ENCODE data around the gene POLR1A. TPM values are rescaled to one million over a fixed set of nuclear protein-coding genes. Genes with fewer than 3 reads are reported as not detected.

POLR1A gene
- total RNA-seq, 2 experiments from 2014 or later: 38.1 to 45.5 TPM

DNA sequence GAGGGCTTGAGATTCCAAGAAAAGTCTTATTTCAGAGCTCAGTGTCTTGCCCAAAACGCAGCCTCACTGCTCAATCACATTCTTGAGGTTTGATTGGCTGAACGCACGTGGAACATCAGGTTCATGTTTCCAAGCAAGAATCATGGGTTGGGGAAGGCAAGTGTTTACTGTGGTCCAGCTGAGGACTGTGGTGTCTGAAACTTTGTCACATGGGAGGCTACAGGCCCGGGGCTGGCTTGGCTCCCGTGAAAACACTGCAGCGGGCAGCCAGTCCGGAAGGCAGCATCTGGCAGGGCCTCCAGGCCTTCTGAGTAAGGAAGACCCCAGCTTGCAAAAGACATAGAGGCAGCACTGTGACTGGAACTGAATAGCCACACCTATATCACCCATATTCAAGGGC is 84.7 kb downstream of the POLR1A start:
- Mint-ChIP-seq H3K4me1 (peaks cover 9% of the 10 kb centered on the region), H3K27ac (no peak overlapping the region), H3K9me3 (ENCODE audit: low read depth) (no peaks in the 10 kb centered on the region), H3K36me3 (ENCODE audit: low read depth) (peaks cover 9% of the 10 kb centered on the region), H3K27me3 (no peaks in the 10 kb centered on the region), H3K4me3 (no peak overlapping the region)
- CTCF ChIA-PET: interaction anchor here (0.6 to 0.9 kb wide), 2 partner anchors 21 to 194 kb away, joined by 3 read pairs; no protein-coding TSS in a partner anchor
- ATAC-seq: no peak
- intact Hi-C loops (cut with DNase I, micrococcal nuclease): no loop called here
- DNase-seq: no peak
- POLR2A ChIA-PET: no interaction called here

GRCh38 chr2:86019121-86019520 is 86.6 kb downstream of the POLR1A start:
- Mint-ChIP-seq H3K27ac (no peak overlapping the region), H3K27me3 (no peaks in the 10 kb centered on the region), H3K36me3 (ENCODE audit: low read depth) (no peaks in the 10 kb centered on the region), H3K4me1 (peaks cover 9% of the 10 kb centered on the region), H3K4me3 (no peak overlapping the region), H3K9me3 (ENCODE audit: low read depth) (peaks cover 6% of the 10 kb centered on the region)
- no peak for ATAC-seq
- CTCF ChIA-PET: no interaction called here
- intact Hi-C loops (cut with DNase I, micrococcal nuclease): no loop called here
- POLR2A ChIA-PET: no interaction called here
- no peak for DNase-seq

- Mint-ChIP-seq H3K36me3 (ENCODE audit: low read depth) (no peaks in the 10 kb centered on the region), H3K27ac (no peak overlapping the region), H3K9me3 (ENCODE audit: low read depth) (peaks cover 13% of the 10 kb centered on the region), H3K27me3 (no peaks in the 10 kb centered on the region), H3K4me1 (peaks cover 9% of the 10 kb centered on the region), H3K4me3 (no peak overlapping the region)
- intact Hi-C loops (cut with DNase I, micrococcal nuclease): no loop called here
- no peak for ATAC-seq
- ChIA-PET POLR2A (no interaction called here), CTCF (no interaction called here)
- DNase-seq: no peak
These were observed 87.5 kb downstream of the POLR1A start for GRCh38 chr2:86017901-86018896.

DNA sequence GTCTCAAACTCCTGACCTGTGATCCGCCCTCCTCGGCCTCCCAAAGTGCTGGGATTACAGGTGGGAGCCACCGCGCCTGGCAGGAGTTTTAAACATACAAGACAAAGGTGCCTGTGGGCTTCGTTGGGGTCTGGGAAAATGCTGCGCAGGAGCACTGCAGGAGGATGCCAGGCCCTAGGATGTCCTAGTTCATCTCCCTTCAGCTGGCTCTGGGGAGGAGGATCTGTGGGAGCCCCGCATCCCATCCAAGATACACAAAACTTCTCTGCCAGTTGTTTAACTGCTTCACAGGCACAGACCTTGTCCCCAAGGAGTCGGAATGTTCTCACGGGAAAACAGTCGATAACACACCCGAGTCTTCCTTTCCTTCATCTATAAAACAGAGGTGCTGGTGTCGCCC is 89.1 kb downstream of the POLR1A start:
- H3K36me3 Mint-ChIP-seq (ENCODE audit: low read depth): no peaks in the 10 kb centered on the region
- intact Hi-C loops (cut with DNase I, micrococcal nuclease): no loop called here
- no peak overlapping the region for H3K27ac Mint-ChIP-seq
- DNase-seq (no peak), ATAC-seq (no peak)
- CTCF ChIA-PET: no interaction called here
- H3K27me3 Mint-ChIP-seq: no peaks in the 10 kb centered on the region
- H3K4me3 Mint-ChIP-seq: no peak overlapping the region
- peaks cover 9% of the 10 kb centered on the region for H3K4me1 Mint-ChIP-seq
- POLR2A ChIA-PET: no interaction called here
- peaks cover 13% of the 10 kb centered on the region for H3K9me3 Mint-ChIP-seq (ENCODE audit: low read depth)

DNA sequence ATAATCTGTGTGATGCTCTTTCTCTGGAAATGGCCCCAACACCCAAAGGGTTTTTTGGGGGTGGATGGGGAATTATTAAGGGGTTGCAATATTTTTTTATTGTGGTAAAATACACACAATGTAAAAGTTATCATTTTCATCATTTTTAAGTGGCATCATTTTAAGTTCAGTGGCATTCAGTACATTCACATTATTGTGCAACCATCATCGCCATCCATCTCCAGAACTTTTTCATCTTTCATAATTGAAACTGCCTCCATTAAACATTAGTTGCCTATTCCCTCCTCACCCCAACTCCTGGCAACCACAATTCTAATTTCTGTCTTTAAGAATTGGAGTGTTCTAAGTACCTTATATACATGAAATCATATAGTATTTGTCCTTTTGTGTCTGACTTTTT is 90.0 kb downstream of the POLR1A start:
- intact Hi-C loops (cut with DNase I, micrococcal nuclease): no loop called here
- Mint-ChIP-seq H3K4me3 (no peak overlapping the region), H3K27ac (no peak overlapping the region), H3K36me3 (ENCODE audit: low read depth) (no peaks in the 10 kb centered on the region), H3K9me3 (ENCODE audit: low read depth) (peaks cover 13% of the 10 kb centered on the region), H3K27me3 (no peaks in the 10 kb centered on the region), H3K4me1 (peaks cover 9% of the 10 kb centered on the region)
- ATAC-seq (no peak), DNase-seq (no peak)
- ChIA-PET POLR2A (no interaction called here), CTCF (no interaction called here)

DNA sequence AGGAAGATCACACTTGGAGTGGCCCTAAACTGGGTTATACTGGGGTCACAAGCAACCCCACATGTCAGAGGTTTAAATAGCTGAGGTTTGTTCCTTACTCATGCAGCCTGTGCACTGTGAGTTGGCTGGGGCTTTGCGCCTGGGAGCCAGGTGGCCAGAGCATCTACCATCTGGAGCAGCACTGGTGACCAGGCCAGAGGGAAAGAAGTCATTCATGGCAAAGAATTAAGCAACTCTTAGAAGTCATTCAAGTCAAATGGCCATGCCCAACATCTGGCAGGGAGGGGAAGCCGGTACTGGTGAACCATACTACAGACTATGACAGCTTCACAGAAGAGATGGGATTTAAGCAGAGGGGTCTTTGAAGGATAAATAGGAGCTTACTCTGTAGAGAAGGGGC is 90.7 kb downstream of the POLR1A start:
- no peaks in the 10 kb centered on the region for H3K36me3 Mint-ChIP-seq (ENCODE audit: low read depth)
- no peak overlapping the region for H3K27ac Mint-ChIP-seq
- no peak overlapping the region for H3K4me3 Mint-ChIP-seq
- peaks cover 9% of the 10 kb centered on the region for H3K4me1 Mint-ChIP-seq
- intact Hi-C loops (cut with DNase I, micrococcal nuclease): no loop called here
- POLR2A ChIA-PET: no interaction called here
- peaks cover 13% of the 10 kb centered on the region for H3K9me3 Mint-ChIP-seq (ENCODE audit: low read depth)
- no peaks in the 10 kb centered on the region for H3K27me3 Mint-ChIP-seq
- CTCF ChIA-PET: interaction anchor here (0.6 to 0.9 kb wide), 2 partner anchors 15 to 201 kb away, joined by 3 to 5 read pairs; no protein-coding TSS in a partner anchor
- no peak for ATAC-seq
- DNase-seq: no peak

DNA sequence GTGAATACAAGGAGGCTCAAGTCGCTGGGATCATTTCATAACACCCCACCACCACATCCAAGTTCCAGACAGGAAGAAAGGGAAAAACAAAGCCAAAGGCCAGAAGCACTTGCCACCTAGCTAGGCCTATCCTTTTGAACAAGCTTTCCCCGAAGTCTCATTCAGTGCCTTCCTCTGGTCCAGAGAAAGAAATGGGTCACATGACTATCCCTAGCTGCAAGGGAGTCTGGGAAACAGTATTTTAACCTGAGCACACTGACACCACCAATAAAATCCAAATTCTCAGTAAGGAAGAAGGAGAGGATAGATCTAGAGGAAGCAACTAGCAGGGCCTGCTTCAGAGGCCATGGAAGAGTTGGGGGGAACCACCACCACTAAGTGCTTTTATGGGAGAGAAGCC is 91.2 kb downstream of the POLR1A start:
- no peak for DNase-seq
- Mint-ChIP-seq H3K27me3 (no peaks in the 10 kb centered on the region), H3K36me3 (ENCODE audit: low read depth) (no peaks in the 10 kb centered on the region), H3K4me1 (peaks cover 9% of the 10 kb centered on the region), H3K9me3 (ENCODE audit: low read depth) (peaks cover 13% of the 10 kb centered on the region), H3K27ac (no peak overlapping the region), H3K4me3 (no peak overlapping the region)
- ATAC-seq: no peak
- intact Hi-C loops (cut with DNase I, micrococcal nuclease): no loop called here
- POLR2A ChIA-PET: interaction anchor here (0.6 kb wide), 1 partner anchor 289 kb away, joined by 4 read pairs; no protein-coding TSS in a partner anchor
- CTCF ChIA-PET: interaction anchor here (0.5 to 1.3 kb wide), 3 partner anchors 8 to 65 kb away, joined by 3 to 4 read pairs (median 4); no protein-coding TSS in a partner anchor

DNA sequence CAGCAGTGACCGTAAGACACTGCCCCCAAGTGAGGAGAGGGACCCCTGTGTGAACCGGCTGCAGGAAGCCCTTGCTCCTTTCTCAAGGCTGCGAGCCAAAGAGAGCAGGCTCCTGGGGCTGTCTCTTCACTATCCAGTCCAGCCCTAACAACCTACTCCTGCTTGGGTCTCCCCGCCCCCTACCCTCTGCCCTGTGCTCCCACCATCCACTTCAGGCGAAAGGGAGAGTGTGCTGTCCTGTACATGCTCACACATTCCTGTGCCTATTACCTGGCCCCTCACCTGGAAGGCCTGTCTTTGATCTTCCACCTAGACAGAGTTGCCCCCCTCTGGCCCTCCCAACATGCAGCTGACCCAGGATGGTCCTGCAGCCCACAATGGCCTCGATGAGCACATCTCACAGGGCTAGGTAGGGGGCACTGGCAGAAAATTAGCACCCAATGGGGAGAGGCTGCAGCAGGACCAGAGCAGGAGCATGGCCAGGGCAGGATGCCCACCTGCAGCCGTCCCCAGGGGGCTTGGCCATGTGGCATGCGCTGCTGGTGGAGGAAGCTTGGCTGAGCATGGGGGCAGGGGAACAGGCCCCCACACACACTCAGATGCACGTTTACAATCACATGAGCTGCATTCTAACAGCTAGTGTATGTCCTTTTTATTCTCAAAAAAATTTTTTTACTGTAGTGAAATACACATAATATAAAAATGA is 93.5 kb downstream of the POLR1A start:
- POLR2A ChIA-PET: interaction anchor here (0.6 kb wide), 1 partner anchor 174 kb away, joined by 3 read pairs; no protein-coding TSS in a partner anchor
- Mint-ChIP-seq H3K4me3 (no peak overlapping the region), H3K27ac (no peak overlapping the region), H3K36me3 (ENCODE audit: low read depth) (no peaks in the 10 kb centered on the region), H3K4me1 (peaks cover 7% of the 10 kb centered on the region), H3K9me3 (ENCODE audit: low read depth) (peaks cover 13% of the 10 kb centered on the region), H3K27me3 (no peaks in the 10 kb centered on the region)
- DNase-seq: no peak
- CTCF ChIA-PET: no interaction called here
- intact Hi-C loops (cut with DNase I, micrococcal nuclease): no loop called here
- ATAC-seq: no peak

DNA sequence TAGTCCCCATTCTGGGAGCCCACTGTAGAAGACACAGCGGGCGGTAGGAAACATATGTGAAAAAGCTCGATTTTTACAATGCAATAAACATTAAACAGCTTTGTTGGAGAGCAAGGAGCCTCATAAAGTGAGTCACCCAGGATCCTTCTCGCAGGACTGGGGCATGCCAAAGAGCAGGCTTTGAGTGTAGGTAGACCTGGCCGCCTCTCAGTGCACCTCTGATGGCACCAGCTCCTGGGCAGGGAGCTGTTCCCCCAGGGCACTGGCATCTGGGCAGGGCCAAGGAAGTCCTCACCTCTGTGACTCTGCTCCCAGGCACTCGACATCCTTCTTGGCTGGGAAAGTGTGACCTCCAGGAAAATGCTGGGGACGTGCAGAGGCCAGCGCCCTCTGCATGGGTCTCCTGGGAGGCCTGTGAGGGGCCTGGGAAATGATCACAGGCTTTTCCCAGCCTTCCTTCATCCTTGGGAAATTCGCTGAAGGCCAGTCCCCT is 94.2 kb downstream of the POLR1A start:
- ATAC-seq (no peak), DNase-seq (no peak)
- no peak overlapping the region for H3K4me3 Mint-ChIP-seq
- CTCF ChIA-PET: interaction anchor here (0.9 kb wide), 1 partner anchor 184 kb away, joined by 4 read pairs; no protein-coding TSS in a partner anchor
- H3K27ac Mint-ChIP-seq: no peak overlapping the region
- intact Hi-C loops (cut with DNase I, micrococcal nuclease): no loop called here
- peaks cover 16% of the 10 kb centered on the region for H3K9me3 Mint-ChIP-seq (ENCODE audit: low read depth)
- POLR2A ChIA-PET: interaction anchor here (0.6 kb wide), 1 partner anchor 173 kb away, joined by 3 read pairs; no protein-coding TSS in a partner anchor
- no peaks in the 10 kb centered on the region for H3K36me3 Mint-ChIP-seq (ENCODE audit: low read depth)
- H3K27me3 Mint-ChIP-seq: no peaks in the 10 kb centered on the region
- no peaks in the 10 kb centered on the region for H3K4me1 Mint-ChIP-seq

DNA sequence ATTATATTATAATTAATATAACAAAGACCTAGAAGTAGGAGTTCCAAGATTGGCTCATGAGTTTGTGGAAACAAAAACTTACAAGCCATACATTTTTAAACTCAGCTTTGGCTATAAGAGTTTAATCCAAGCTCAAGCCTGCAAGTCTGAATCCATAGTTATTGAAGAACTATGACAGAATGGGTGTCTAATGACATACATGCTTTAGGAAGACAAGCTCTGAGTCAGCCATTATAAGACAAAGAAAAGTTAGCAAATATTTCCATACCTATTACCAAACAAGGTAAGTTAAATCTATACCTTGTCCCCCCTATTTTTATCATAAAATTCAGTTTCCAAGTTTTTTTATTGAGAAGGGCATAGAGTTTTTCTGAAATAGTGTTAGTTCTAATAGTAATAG is 95.6 kb downstream of the POLR1A start:
- intact Hi-C loops (cut with DNase I, micrococcal nuclease): no loop called here
- Mint-ChIP-seq H3K9me3 (ENCODE audit: low read depth) (peaks cover 20% of the 10 kb centered on the region), H3K27ac (no peak overlapping the region), H3K4me3 (no peak overlapping the region), H3K36me3 (ENCODE audit: low read depth) (no peaks in the 10 kb centered on the region), H3K4me1 (no peaks in the 10 kb centered on the region), H3K27me3 (no peaks in the 10 kb centered on the region)
- CTCF ChIA-PET: interaction anchor here (0.6 kb wide), 1 partner anchor 16 kb away, joined by 4 read pairs; no protein-coding TSS in a partner anchor
- POLR2A ChIA-PET: no interaction called here
- DNase-seq: no peak
- no peak for ATAC-seq

DNA sequence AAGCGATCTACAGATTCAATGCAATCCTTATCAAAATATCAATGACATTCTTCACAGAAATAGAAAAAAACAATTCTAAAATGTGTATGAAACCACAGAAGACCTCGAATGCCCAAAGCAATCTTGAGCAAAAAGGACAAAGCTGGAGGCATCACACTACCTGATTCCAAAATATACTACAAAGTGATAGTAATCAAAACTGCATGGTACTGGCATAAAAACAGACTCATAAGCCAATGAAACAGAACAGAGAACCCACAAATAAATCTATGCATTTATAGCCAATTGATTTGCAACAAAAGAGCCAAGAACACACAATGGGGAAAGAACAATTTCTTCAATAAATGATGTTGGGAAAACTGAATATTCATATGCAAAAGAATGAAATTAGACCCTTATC is 99.2 kb downstream of the POLR1A start:
- POLR2A ChIA-PET: no interaction called here
- CTCF ChIA-PET: no interaction called here
- Mint-ChIP-seq H3K27me3 (no peaks in the 10 kb centered on the region), H3K27ac (no peak overlapping the region), H3K9me3 (ENCODE audit: low read depth) (peaks cover 10% of the 10 kb centered on the region), H3K4me3 (no peak overlapping the region), H3K36me3 (ENCODE audit: low read depth) (no peaks in the 10 kb centered on the region), H3K4me1 (no peaks in the 10 kb centered on the region)
- ATAC-seq (no peak), DNase-seq (no peak)
- intact Hi-C loops (cut with DNase I, micrococcal nuclease): no loop called here

Measured in activated CD4-positive, alpha-beta T cell treated with anti-CD3 and anti-CD28 coated beads for 36 hours (primary cell).